Ovary (tissue), 10 donors: ENCODE measurements around the gene COX6A2. TPM values are rescaled to one million over a fixed set of nuclear protein-coding genes. Genes with fewer than 3 reads are reported as not detected.
A peak's percentile ranks its signal among the peaks of the same experiment; 100 is the strongest.

ENCODE experiments used
- DNase-seq, 5 donors: peaks; one replicate each; pipeline ENCODE4 v3.0.0-alpha.2; 2019 to 2020
- H3K27ac ChIP-seq, 2 donors: fragments of 200-600 bp; one replicate each; pipeline versions ENCODE4 v1.5.1 to v1.8.0; 2019 to 2022
- H3K27me3 ChIP-seq: fragments of 200-600 bp; one replicate; pipeline ENCODE4 v1.8.0; 2022
- H3K36me3 ChIP-seq: fragments of 200-600 bp; sonication (generic); one replicate; pipeline ENCODE4 v1.5.1; 2019
- H3K4me1 ChIP-seq: one replicate; pipeline ENCODE4 v1.8.1; 2013; ENCODE audit warnings: mild to moderate bottlenecking, moderate library complexity; ENCODE audit not compliant: insufficient read depth
- H3K4me3 ChIP-seq: fragments of 200-600 bp; sonication (generic); one replicate; pipeline ENCODE4 v1.5.1; 2017
- H3K9me3 ChIP-seq, 2 donors: fragments of 200-600 bp in 1 of 2; sonication (generic) in 1 of 2; one replicate each; pipeline versions ENCODE4 v1.5.1 to v1.8.1; 2013 to 2019; ENCODE audit warnings: mild to moderate bottlenecking in 1 of 2, moderate library complexity in 1 of 2
- EP300 ChIP-seq: sonication (generic); formaldehyde crosslinking; IDR thresholded peaks from one replicate; pipeline ENCODE4 v1.6.1; 2017; ENCODE audit warnings: antibody characterized with exemption
- POLR2A ChIP-seq: fragments of 450-650 bp; IDR thresholded peaks from one replicate; pipeline ENCODE4 v1.6.1; 2017; ENCODE audit warnings: antibody characterized with exemption, mild to moderate bottlenecking, moderate library complexity
- WGBS, 3 donors: extraction: QIAGEN DNeasy Blood & Tissue Kit in 1 of 3; methylation state at CpG; one replicate each; pipeline versions ENCODE4 v1.1.5 to v1.1.7; 2013 to 2017; 5-methylcytosine and 5-hydroxymethylcytosine counted together
- intact Hi-C, 4 donors: fragments of 100-400 bp; cut with DNase I; formaldehyde crosslinking; loops; one replicate each; pipeline versions ENCODE4 v1.11.0 to v1.15.1; 2022 to 2023
- long read RNA-seq, 3 donors: library from polyadenylated mRNA in 2 of 3; unstranded in 2 of 3; transcript quantifications; one replicate each; pipeline ENCODE4 v2.0.0 and lab custom pipeline, GENCODE V29; 2021 to 2026
- polyA plus RNA-seq, 2 donors: library from polyadenylated mRNA; stranded (reverse); fragments of 200-250 nt in 1 of 2; fragments of 350-450 nt in 1 of 2; fragmentation: Illumina TruSeq in 1 of 2; extraction: RNeasy Lipid Tissue Mini Kit (QIAGEN cat#74804) in 1 of 2; gene quantifications; one replicate each; pipeline ENCODE4 v1.2.3, GENCODE V29; 2013 to 2014
- total RNA-seq, 7 donors: library from RNA; depleted of rRNA in 2 of 7; stranded (reverse); fragments of >200 nt in 2 of 7; fragmentation: NEBNext Ultra II Directional in 3 of 7; extraction: Animal tissue kit (Norgen Biotek cat#: 25700) in 3 of 7; gene quantifications; one replicate each; pipeline versions ENCODE4 v1.1.0 to v1.2.4, GENCODE V29; 2016 to 2023
- TF ChIP-seq, protein P1 (sequence below), 3 donors: fragments of 450-650 bp in 2 of 3; fragments of 200-600 bp in 1 of 3; IDR thresholded peaks; one replicate each; pipeline versions ENCODE4 v1.5.1 to v1.8.0; 2016 to 2022; ENCODE audit warnings: antibody characterized with exemption in 3 of 3, mild to moderate bottlenecking in 1 of 3
- donor health status: DM: no; HTN: no; CAD: no; lungs with moderate emphysema.
- donor health status: DM: no; HTN: no; CAD: no.
- donor health status: Bipolar disorder and iron deficiency.
- donor health status: DM: yes; HTN: yes; CAD: no.
- donor health status: DM: no; HTN: no; CAD: no.
- donor health status: DM: yes; HTN: yes; CAD: no.

Gene COX6A2
- not detected for total RNA-seq
- 1 to 10 TPM in 1 of 2 donors, not detected in 1; 1.2 TPM for polyA plus RNA-seq
- long read RNA-seq, donor 1 = 0 reads
- long read RNA-seq, donor 2 = 0 reads
- long read RNA-seq, donor 3 = 0 reads

DNA sequence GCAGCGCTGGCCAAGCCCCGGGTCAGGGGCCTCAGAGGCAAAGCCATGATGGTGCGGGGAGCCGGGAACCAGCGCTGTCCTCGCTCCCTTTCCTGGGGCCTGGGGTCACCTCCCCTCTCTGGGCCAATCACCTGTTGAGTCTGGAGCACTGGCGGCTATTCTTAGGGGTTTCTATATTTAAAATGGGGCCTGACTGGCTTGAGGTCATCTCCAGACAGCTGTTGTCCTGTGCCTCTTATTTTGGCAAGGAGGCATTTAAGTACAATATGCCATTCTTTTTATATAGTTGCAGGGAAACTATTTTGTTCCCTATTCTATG lies at the start of gene COX6A2:
COX6A2 (minus strand) TSS at position 82 of the 319 bp plus-strand sequence; CDS start at position 47, 35 bp downstream.
- TF ChIP-seq EP300 (no peak), POLR2A (no peak)
- TF ChIP-seq, protein P1, sequence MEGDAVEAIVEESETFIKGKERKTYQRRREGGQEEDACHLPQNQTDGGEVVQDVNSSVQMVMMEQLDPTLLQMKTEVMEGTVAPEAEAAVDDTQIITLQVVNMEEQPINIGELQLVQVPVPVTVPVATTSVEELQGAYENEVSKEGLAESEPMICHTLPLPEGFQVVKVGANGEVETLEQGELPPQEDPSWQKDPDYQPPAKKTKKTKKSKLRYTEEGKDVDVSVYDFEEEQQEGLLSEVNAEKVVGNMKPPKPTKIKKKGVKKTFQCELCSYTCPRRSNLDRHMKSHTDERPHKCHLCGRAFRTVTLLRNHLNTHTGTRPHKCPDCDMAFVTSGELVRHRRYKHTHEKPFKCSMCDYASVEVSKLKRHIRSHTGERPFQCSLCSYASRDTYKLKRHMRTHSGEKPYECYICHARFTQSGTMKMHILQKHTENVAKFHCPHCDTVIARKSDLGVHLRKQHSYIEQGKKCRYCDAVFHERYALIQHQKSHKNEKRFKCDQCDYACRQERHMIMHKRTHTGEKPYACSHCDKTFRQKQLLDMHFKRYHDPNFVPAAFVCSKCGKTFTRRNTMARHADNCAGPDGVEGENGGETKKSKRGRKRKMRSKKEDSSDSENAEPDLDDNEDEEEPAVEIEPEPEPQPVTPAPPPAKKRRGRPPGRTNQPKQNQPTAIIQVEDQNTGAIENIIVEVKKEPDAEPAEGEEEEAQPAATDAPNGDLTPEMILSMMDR (IDR thresholded peaks at IDR 0.05) = no peak
- H3K27ac ChIP-seq = peak within 1 kb of the TSS in 1 of 2 donors; percentile 3
- WGBS, 3 donors = 21 to 43% (median 27%) methylated on average over 6 to 7 of the region's 7 CpGs
- H3K4me1 ChIP-seq = peaks cover 3% of the 10 kb centered on the region
- DNase-seq = no peak
- no peaks in the 10 kb centered on the region for H3K27me3 ChIP-seq
- H3K36me3 ChIP-seq = no peaks in the 10 kb centered on the region
- peak within 1 kb of the TSS; percentile 44 for H3K4me3 ChIP-seq
- intact Hi-C loops = loop anchor here in 1 of 4 donors (10.0 kb wide), 1 partner anchor 223 kb away; the partner anchor contains the start of gene PYCARD
- no peaks in the 10 kb centered on the region for H3K9me3 ChIP-seq

DNA sequence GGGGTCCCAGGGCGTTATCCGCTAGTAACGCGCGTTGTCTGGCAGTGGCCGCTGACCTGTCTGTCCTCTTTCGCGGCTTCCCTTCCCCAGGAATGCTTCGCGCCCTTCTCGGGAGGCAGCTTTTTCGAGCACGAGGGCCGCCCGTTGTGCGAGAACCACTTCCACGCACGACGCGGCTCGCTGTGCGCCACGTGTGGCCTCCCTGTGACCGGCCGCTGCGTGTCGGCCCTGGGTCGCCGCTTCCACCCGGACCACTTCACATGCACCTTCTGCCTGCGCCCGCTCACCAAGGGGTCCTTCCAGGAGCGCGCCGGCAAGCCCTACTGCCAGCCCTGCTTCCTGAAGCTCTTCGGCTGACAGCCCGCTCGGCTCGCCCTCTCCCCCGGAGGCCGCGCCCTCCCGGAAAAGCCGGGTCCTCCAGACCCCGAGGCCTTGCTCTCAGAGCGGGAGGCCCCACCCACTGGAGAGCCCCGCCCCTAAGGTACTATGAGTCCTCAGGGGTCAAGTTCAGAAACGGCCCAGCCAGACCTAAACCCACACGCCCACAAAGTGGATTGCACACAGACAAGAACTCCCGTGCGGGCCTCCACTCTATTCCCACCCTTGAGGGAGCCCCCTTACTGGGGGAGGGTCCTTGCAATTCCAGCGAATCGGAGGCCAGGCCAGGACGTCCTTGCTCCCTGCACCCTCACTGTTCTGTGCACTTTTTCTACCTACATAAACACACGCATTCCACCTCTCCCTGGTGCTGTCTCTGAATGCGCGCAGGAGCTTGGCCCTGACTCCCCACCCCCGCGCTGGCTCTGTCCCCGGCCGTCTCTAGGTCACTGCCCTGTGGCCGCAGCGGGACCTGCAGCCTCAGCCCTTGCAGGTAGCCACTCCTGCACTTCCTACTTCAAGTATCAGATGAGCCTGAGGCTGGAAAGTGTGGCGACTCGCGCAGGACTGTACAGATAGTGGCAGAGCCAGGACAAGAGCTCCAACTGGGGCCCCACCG lies 49.4 kb upstream of the COX6A2 start:
- intact Hi-C loops = no loop called here
- Histone ChIP-seq H3K36me3 (no peaks in the 10 kb centered on the region), H3K4me3 (no peak overlapping the region), H3K4me1 (no peaks in the 10 kb centered on the region), H3K27me3 (no peaks in the 10 kb centered on the region), H3K27ac (no peak overlapping the region), H3K9me3 (no peaks in the 10 kb centered on the region)
- TF ChIP-seq POLR2A (no peak), EP300 (no peak)
- TF ChIP-seq, protein P1 (IDR thresholded peaks at IDR 0.05) = no peak
- 76 to 80% (median 78%) methylated on average over 66 to 67 of the region's 67 CpGs for WGBS, 3 donors
- no peak for DNase-seq

DNA sequence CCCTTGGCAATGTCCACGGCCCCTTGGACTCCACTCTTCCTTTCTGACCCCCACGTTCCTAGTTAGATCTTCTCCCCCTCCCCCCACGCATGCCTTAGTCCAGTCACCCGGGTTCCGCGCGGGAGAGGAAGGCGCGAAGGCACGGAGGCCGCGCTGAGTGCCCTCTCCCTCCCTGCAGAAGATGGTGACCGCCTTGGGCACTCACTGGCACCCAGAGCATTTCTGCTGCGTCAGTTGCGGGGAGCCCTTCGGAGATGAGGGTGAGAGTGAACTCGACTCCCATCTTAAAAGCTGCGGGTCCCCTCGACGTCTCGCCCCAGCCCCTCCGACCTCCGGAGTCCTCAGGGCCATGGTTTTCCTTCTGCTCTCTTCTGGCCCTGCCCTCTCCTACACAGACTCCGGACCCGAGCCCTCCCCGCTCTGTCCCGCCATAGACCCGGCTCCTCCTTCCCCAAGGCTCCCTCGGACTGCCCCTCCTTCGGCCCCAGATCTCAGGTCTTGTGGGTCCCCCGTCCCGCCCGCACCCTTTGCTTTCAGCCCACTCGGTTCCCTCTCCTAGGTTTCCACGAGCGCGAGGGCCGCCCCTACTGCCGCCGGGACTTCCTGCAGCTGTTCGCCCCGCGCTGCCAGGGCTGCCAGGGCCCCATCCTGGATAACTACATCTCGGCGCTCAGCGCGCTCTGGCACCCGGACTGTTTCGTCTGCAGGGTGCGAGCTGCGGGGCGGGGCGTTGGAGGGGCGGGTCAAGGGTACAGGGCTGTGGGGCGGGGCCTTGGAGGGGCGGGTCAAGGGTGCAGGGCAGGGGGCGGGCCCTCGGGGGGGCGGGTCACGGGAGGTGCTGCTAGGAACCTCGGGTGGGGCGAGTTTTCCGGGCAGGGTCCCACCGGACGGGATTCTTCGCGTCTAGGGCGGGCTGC lies 48.4 kb upstream of the COX6A2 start:
- Histone ChIP-seq H3K4me3 (no peak overlapping the region), H3K27ac (no peak overlapping the region), H3K27me3 (no peaks in the 10 kb centered on the region), H3K36me3 (no peaks in the 10 kb centered on the region), H3K9me3 (no peaks in the 10 kb centered on the region), H3K4me1 (peaks cover under 1% of the 10 kb centered on the region)
- WGBS, 3 donors = 75 to 78% (median 75%) methylated on average over 68 of the region's 68 CpGs
- no peak for TF ChIP-seq POLR2A
- TF ChIP-seq, protein P1 (IDR thresholded peaks at IDR 0.05) = no peak
- TF ChIP-seq EP300 = no peak
- intact Hi-C loops = no loop called here
- peak in 1 of 5 donors; percentile 32 for DNase-seq

DNA sequence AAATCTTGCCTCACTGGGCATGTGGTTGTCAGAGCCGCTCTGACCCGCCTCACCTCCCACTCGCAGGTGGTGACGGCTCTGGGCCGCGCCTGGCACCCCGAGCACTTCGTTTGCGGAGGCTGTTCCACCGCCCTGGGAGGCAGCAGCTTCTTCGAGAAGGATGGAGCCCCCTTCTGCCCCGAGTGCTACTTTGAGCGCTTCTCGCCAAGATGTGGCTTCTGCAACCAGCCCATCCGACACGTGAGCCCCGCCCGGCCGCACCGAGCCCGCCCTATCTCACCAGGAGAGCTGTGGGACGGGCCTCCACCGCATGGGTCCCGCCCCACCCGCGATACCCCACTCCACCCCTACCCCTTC lies 47.8 kb upstream of the COX6A2 start:
- Histone ChIP-seq H3K4me1 (peaks cover 6% of the 10 kb centered on the region), H3K36me3 (no peaks in the 10 kb centered on the region), H3K27me3 (no peaks in the 10 kb centered on the region), H3K27ac (no peak overlapping the region), H3K9me3 (no peaks in the 10 kb centered on the region), H3K4me3 (no peak overlapping the region)
- DNase-seq = no peak
- 84 to 90% (median 88%) methylated on average over 26 of the region's 26 CpGs for WGBS, 3 donors
- TF ChIP-seq POLR2A (no peak), EP300 (no peak)
- TF ChIP-seq, protein P1 (IDR thresholded peaks at IDR 0.05) = no peak
- intact Hi-C loops = no loop called here
